Measurements from ENCODE around the gene CD4. TPM values are rescaled to one million over a fixed set of nuclear protein-coding genes. Genes with fewer than 3 reads are reported as not detected.
A peak's percentile ranks its signal among the peaks of the same experiment; 100 is the strongest.

The CD4 gene
- total RNA-seq, 2 donors from 2014 or later: 4.3 to 18.1 TPM

DNA sequence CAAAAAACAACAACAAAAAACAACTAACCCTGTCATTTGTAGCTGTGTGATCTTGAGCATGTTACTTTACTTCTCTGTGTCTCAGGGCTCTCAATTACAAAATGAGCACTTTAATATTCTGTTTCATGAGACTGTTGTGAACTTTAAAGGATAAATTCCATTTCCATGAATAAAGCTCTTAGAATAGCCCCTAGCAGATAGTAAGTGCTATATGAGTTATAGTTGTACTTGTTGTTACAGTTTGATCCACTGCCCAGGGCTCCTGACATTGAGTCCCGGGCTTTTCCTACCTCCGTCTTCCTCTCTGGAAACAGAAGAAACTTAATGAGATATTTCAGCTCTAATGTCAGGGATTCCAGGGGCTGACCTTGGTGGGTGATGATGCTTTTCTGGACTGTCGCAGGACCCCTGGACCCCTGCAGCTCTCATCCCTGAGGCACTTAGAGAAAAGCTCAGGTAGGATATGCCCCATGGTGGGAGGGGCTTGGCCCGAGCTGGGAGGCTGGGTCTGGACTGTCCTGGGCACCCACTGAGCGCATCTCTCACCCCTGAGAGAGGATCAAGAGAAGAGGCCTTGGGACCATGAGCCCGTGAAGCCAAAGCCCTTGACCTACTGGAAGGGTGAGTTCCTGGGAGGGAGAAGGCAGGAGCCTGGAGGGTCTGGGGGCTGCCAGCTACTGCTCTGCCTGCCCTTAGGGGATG is 44.0 kb downstream of the CD4 start:
- no peak for ATAC-seq
- intact Hi-C loops (cut with DNase I, micrococcal nuclease): no loop called here
- no peak for DNase-seq

GRCh38 chr12:6834254-6834653 is 44.9 kb downstream of the CD4 start:
- DNase-seq: no peak
- no peak for ATAC-seq
- intact Hi-C loops (cut with DNase I, micrococcal nuclease): no loop called here

GRCh38 chr12:6834873-6835272 is 45.5 kb downstream of the CD4 start:
- ATAC-seq (no peak), DNase-seq (no peak)
- intact Hi-C loops (cut with DNase I, micrococcal nuclease): no loop called here

DNA sequence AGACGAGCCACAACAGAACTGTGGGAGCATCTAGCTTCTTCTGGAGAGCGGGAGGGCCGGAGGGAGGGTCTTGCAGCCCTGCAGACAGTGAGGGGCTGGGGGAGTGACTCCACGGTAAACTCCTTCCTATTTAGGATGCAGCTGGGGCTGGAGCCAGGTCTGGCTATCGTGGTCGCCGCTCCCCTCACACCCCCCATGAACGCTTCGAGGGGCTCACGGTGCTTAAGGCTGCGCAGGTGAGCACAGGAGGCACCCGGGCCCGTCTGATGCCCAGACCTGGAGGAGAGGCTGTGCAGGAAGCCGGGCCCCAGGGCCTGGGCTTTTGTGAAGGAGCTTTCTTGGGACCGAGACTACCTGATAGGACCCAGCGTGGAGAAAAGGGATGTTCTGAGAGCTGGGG is 47.5 kb downstream of the CD4 start:
- ATAC-seq (no peak), DNase-seq (no peak)
- intact Hi-C loops (cut with DNase I, micrococcal nuclease): no loop called here

GRCh38 chr12:6837370-6838060 is 48.2 kb downstream of the CD4 start:
- ATAC-seq (no peak), DNase-seq (no peak)
- intact Hi-C loops (cut with DNase I, micrococcal nuclease): no loop called here

DNA sequence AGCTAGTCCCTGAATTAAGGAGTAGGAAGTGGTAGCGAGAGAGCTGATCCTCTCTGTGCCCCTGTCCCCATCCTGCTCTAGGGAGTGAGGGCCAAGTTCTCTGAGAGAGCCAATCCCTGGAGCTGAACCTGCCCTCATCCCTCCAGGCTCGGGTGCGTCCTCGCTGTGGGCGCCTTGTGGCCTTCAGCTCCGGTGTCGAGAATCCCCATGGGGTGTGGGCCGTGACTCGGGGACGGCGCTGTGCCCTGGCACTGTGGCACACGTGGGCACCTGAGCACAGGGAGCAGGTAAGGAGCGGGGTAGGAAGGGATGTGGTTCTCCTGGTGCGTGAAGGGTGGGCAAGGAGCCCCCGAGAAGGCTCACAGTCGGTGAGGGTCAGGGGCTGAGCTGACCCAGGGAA is 49.5 kb downstream of the CD4 start:
- ATAC-seq (no peak), DNase-seq (no peak)
- intact Hi-C loops (cut with DNase I, micrococcal nuclease): no loop called here

GRCh38 chr12:6839482-6840201 is 50.3 kb downstream of the CD4 start:
- peak; percentile 19 for ATAC-seq
- DNase-seq: peak; percentile 56 to 61

DNA sequence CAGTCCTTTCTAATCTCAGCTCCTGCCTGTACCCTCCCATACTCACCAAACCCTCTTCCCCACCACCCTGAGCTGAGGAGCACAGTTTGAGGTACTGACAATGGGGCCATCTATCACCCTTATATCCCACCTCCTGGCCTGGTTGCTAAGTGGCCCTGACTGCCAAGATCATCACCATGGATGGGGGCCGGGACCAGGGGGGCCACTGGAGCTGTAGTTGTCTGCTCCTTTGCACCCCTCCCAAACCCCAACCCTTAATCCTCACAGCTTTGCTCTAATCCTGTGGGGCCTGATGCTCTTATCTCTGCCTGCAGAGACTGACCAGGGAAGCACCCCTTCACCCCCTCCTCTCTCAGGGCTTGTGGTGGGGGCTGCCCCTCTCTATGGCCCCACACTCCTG is 51.0 kb downstream of the CD4 start:
- intact Hi-C loops (cut with DNase I, micrococcal nuclease): no loop called here
- DNase-seq: no peak
- ATAC-seq: no peak

More at GRCh38 chr12:6839482-6840201, 50.3 kb downstream of the CD4 start:
- intact Hi-C loops (cut with DNase I, micrococcal nuclease): no loop called here

DNA sequence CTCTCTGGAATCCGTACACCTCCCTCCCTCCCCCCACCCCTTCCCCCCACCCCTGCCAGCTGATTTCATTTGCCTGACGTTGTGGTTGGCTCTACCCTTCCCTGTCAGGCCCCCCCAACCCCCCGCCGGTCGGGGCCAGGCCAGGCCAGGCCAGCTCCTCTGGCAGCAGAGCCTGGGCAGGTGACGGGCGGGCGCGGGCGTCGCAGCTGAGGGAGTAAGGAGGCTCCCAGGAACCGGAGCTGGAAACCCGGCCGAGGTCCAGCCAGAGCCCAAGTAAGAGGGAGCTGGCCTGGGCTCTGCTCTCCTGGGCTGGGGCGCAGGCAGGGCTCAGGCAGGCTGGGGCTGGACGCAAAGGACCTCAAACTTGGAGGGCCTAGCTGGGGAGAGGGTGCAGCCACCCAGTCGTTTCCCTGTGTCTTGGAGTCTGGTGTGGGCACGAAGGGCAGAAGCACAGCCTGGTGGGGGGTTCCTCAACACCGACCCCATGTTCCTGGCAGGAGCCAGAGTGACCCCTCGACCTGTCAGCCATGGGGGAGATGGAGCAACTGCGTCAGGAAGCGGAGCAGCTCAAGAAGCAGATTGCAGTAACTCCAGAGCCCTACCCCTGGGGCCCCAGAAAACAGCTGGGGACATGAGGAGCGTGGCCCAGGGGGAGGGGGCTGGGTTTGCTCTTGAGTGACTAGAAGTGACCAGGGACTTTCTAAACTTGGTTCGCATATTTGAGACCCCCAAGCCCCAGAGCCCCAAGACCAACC is 51.6 kb downstream of the CD4 start, which contains the start of gene GNB3:
TSS of gene GNB3 (plus strand) at position 165 of the 755 bp plus-strand sequence. CDS start at position 528, 363 bp downstream.
- no peak for ATAC-seq
- intact Hi-C loops (cut with DNase I, micrococcal nuclease): no loop called here

DNA sequence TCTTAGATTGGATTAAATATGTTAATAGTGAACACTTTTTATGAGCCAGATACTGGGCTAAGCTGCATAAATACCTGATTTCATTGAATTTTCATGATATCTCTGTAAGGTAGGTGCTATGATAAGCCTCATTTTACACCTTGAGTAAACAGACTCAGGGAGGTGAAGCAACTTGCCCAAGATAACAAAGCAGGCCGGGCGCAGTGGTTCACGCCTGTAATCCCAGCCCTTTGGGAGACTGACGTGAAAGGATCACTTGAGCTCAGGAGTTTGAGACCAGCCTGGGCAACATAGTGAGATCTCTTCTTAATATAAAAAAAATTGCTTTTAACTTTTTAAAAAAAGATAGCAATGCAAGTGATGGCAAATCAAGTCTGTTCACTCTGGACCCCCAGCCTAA is 52.7 kb downstream of the CD4 start:
- intact Hi-C loops (cut with DNase I, micrococcal nuclease): no loop called here
- DNase-seq (no peak), ATAC-seq (no peak)

More for the DNA sequence above, 51.6 kb downstream of the CD4 start, which contains the start of gene GNB3:
- DNase-seq: no peak

GRCh38 chr12:6843118-6843902 is 54.0 kb downstream of the CD4 start:
- intact Hi-C loops (cut with DNase I, micrococcal nuclease): no loop called here
- ATAC-seq: peak; percentile 54
- no peak for DNase-seq

- DNase-seq: no peak
- intact Hi-C loops (cut with DNase I, micrococcal nuclease): no loop called here
- no peak for ATAC-seq
These were observed 56.1 kb downstream of the CD4 start for GRCh38 chr12:6845395-6845794.

- ATAC-seq: no peak
- no peak for DNase-seq
- intact Hi-C loops (cut with DNase I, micrococcal nuclease): no loop called here
These were observed 57.1 kb downstream of the CD4 start for GRCh38 chr12:6846316-6846869.

DNA sequence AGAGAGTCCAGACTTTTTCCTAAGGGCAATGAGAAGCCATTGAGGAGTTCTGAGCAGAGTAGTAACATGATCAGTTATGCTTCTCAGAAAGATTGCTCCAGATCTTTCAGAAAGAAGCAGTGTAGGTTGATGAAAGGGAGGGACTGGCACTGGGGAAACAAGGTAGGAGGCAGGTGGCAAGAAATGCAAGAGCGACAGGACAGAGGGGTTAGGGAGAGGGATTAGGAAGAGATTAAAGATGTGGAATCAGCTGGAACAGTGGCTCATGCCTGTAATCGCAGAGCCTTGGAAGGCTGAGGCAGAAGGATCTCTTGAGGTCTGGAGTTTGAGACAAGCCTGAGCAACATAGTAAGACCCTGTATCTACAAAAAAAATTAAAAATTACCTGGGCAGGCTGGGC is 58.3 kb downstream of the CD4 start:
- ATAC-seq (no peak), DNase-seq (no peak)

DNA sequence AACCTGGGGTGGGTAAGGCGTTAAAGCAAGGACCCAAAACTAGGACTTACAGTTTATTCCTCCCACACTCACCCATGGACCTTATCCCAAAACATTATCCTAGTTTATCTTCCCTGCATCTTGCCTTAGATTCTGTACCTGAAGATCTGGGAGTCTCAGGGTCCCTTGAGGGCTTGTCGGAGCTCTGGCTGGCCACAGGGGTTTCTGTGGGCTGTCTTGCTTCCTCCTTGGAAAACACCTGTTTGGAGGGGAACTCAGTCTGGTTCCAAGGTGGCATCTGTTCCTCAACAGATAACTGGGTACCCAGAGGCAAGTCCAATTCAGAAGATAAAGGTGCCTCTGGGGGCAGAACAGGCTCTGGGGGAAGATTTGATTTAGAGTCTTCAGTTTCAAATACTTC is 60.1 kb downstream of the CD4 start:
- no peak for DNase-seq
- ATAC-seq: no peak
- intact Hi-C loops (cut with DNase I, micrococcal nuclease): no loop called here

More for the DNA sequence above, 58.3 kb downstream of the CD4 start:
- intact Hi-C loops (cut with DNase I, micrococcal nuclease): no loop called here

DNA sequence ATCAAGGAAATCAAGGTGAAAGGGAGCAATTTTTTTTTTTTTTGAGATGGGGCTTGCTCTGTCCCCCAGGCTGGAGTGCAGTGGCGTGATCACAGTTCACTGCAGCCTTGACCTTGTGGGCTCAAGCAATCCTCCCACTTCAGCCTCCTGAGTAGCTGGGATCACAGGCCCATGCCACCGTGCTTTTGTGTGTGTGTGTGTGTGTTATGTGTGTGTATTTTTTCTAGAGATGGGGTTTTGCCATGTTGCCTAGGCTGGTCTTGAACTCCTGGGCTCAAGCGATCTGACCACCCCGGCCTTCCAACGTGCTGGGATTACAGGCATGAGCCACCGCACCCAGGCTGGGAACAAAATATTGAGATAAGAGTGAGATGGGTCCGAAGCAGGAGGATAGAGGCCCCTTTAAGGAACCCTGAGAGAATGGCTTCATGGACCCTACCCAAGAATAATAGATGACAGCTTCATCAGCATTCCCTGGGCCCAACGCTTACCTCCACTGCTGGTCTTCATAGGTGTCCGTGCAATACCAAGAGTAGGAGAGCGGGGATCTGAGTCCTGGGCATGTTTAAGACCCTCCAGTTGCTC is 60.7 kb downstream of the CD4 start:
- DNase-seq (no peak), ATAC-seq (no peak)
- intact Hi-C loops (cut with DNase I, micrococcal nuclease): no loop called here

- peak; percentile 12 for ATAC-seq
- DNase-seq: no peak
- intact Hi-C loops (cut with DNase I, micrococcal nuclease): no loop called here
These were observed 61.4 kb downstream of the CD4 start for GRCh38 chr12:6850796-6851152.
